Fibroblast of lung (primary cell): ENCODE results near the gene DLK2. TPM values are rescaled to one million over a fixed set of nuclear protein-coding genes. Genes with fewer than 3 reads are reported as not detected.
"Not testable (repeated sequence)": the region's sequence is repeated elsewhere in the genome, so short reads cannot be mapped to it uniquely, and the experiment has no call there.

Experiments
- DNase-seq, 2 donors: peaks; one replicate each; pipeline versions ENCODE4 v3.0.0 to v3.0.0-alpha.2; 2010; ENCODE audit warnings: low read depth in 2 of 2
- H2AFZ ChIP-seq: 2 replicates; pipeline ENCODE4 v1.5.1; 2012; ENCODE audit warnings: low read length, control low read depth, inconsistent platforms
- H3K27ac ChIP-seq: 2 replicates; pipeline ENCODE4 v1.5.1; 2011; ENCODE audit warnings: low read length, control low read depth; ENCODE audit not compliant: insufficient read depth
- H3K27me3 ChIP-seq: 2 replicates; pipeline ENCODE4 v1.5.1; 2011; ENCODE audit warnings: mild to moderate bottlenecking, low read length; ENCODE audit not compliant: control insufficient read depth, insufficient read depth
- H3K36me3 ChIP-seq: 2 replicates; pipeline ENCODE4 v1.5.1; 2011; ENCODE audit warnings: low read length; ENCODE audit not compliant: control insufficient read depth, insufficient read depth
- H3K4me1 ChIP-seq: 2 replicates; pipeline ENCODE4 v1.5.1; 2011; ENCODE audit warnings: low read length; ENCODE audit not compliant: control insufficient read depth, insufficient read depth; ENCODE audit errors: extremely low read depth
- H3K4me2 ChIP-seq: 2 replicates; pipeline ENCODE4 v1.5.1; 2011; ENCODE audit warnings: low read length, control low read depth; ENCODE audit not compliant: insufficient read depth; ENCODE audit errors: extremely low read depth
- H3K4me3 ChIP-seq, 4 experiments: fragments of 200-600 bp in 1 of 4; sonication (generic) in 1 of 4; replicated peaks in 1 of 4; 2 replicates each; pipeline ENCODE4 v1.5.1; 2011 to 2016; ENCODE audit warnings: low read length in 4 of 4, low read depth in 3 of 4, mild to moderate bottlenecking in 3 of 4, control low read depth in 2 of 4, inconsistent platforms in 1 of 4, mixed read lengths in 1 of 4; ENCODE audit not compliant: insufficient read depth in 1 of 4; ENCODE audit errors: control extremely low read depth in 1 of 4
- H3K79me2 ChIP-seq: 2 replicates; pipeline ENCODE4 v1.5.1; 2012; ENCODE audit warnings: mild to moderate bottlenecking, low read length, inconsistent platforms; ENCODE audit not compliant: control insufficient read depth, insufficient read depth
- H3K9ac ChIP-seq: 2 replicates; pipeline ENCODE4 v1.5.1; 2011; ENCODE audit warnings: mild to moderate bottlenecking, low read length, control low read depth; ENCODE audit not compliant: insufficient read depth
- H3K9me3 ChIP-seq: 2 replicates; pipeline ENCODE4 v1.5.1; 2012; ENCODE audit warnings: low read depth, low read length; ENCODE audit not compliant: control insufficient read depth, insufficient read depth
- H4K20me1 ChIP-seq: 2 replicates; pipeline ENCODE4 v1.5.1; 2011; ENCODE audit warnings: low read length; ENCODE audit not compliant: control insufficient read depth, insufficient read depth; ENCODE audit errors: extremely low read depth
- EZH2 ChIP-seq: IDR thresholded peaks from 2 replicates; pipeline ENCODE4 v1.5.1; 2012; ENCODE audit warnings: low read length, control low read depth, mild to moderate bottlenecking; ENCODE audit errors: missing control alignments
- polyA plus RNA-seq, 2 donors: library from polyadenylated mRNA; depleted of rRNA in 1 of 2; stranded (reverse) in 1 of 2; unstranded in 1 of 2; fragments of >200 nt; gene quantifications; 2 replicates each; pipeline ENCODE4 v1.2.1, GENCODE V29; 2011 to 2012; ENCODE audit warnings: missing spikeins in 1 of 2
- total RNA-seq: library from RNA; depleted of rRNA; stranded (reverse); fragments of >200 nt; gene quantifications from 2 replicates; pipeline ENCODE4 v1.2.1, GENCODE V29; 2014
- TF ChIP-seq, protein P1 (sequence below), 2 donors: IDR thresholded peaks in 1 of 2; conservative IDR thresholded peaks in 1 of 2; 1 replicate in 1 of 2; 2 replicates in 1 of 2; pipeline ENCODE4 v1.5.1; 2011 to 2012; ENCODE audit warnings: low read length in 2 of 2, control low read depth in 1 of 2, inconsistent platforms in 1 of 2, low read depth in 1 of 2, mild to moderate bottlenecking in 1 of 2

Gene DLK2
- total and polyA plus RNA-seq, 2 donors (not counting 1 experiment from before 2014, with no cell fraction given) = 0.17 to 0.23 TPM

DNA sequence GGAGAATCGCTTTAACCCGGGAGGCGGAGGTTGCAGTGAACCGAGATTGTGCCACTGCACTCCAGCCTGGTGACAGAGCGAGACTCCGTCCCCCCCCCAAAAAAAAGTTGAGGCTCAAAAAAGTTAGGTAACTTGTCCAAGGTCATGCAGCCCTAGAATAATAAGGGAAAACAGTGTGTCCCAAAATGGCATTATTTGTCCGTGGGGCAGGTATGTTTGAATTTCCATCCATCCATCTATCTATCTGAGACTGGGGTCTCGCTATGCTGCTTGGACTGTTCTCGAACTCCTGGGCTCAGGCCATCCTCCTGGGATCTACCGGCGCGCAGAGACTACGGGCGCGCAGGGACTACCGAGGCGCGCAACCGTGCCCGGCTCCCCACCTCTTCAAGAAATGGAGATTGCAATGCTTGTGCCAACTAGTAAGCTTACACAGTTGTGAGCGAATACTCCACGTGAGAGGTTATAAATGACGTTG, 28.4 kb downstream of the DLK2 start:
- Histone ChIP-seq H2AFZ (peak overlapping the region; percentile 54), H3K27ac (peak overlapping the region; percentile 86), H4K20me1 (no peaks in the 10 kb centered on the region), H3K27me3 (no peaks in the 10 kb centered on the region), H3K9ac (no peak overlapping the region), H3K9me3 (no peaks in the 10 kb centered on the region), H3K36me3 (peaks cover under 1% of the 10 kb centered on the region), H3K79me2 (peaks cover 17% of the 10 kb centered on the region), H3K4me2 (peak overlapping the region; percentile 4), H3K4me1 (peaks cover 3% of the 10 kb centered on the region), H3K4me3 (peak overlapping the region; percentile 93 to 99 (median 96))
- TF ChIP-seq EZH2 = no peak
- TF ChIP-seq, protein P1, sequence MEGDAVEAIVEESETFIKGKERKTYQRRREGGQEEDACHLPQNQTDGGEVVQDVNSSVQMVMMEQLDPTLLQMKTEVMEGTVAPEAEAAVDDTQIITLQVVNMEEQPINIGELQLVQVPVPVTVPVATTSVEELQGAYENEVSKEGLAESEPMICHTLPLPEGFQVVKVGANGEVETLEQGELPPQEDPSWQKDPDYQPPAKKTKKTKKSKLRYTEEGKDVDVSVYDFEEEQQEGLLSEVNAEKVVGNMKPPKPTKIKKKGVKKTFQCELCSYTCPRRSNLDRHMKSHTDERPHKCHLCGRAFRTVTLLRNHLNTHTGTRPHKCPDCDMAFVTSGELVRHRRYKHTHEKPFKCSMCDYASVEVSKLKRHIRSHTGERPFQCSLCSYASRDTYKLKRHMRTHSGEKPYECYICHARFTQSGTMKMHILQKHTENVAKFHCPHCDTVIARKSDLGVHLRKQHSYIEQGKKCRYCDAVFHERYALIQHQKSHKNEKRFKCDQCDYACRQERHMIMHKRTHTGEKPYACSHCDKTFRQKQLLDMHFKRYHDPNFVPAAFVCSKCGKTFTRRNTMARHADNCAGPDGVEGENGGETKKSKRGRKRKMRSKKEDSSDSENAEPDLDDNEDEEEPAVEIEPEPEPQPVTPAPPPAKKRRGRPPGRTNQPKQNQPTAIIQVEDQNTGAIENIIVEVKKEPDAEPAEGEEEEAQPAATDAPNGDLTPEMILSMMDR (conservative IDR thresholded peaks at IDR 0.05 in 1 of 2, IDR thresholded peaks at IDR 0.05 in 1 of 2; ENCODE audit: low read depth in 1 of 2, low read length in 2 of 2) = no peak
- DNase-seq = no peak

DNA sequence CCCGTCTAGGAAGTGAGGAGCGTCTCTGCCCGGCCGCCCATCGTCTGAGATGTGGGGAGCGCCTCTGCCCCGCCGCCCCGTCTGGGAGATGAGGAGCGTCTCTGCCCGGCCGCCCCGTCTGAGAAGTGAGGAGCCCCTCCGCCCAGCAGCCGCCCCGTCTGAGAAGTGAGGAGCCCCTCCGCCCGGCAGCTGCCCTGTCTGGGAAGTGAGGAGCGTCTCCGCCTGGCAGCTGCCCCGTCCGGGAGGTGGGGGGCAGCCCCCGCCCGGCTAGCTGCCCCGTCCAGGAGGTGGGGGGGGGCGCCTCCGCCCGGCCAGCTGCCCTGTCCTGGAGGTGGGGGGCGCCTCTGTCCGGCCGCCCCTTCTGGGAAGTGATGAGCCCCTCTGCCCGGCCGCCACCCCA, 30.3 kb downstream of the DLK2 start:
- not testable (repeated sequence) for DNase-seq, H2AFZ ChIP-seq, H4K20me1 ChIP-seq, H3K36me3 ChIP-seq, H3K27ac ChIP-seq, H3K4me3 ChIP-seq, H3K4me2 ChIP-seq, H3K9ac ChIP-seq, H3K27me3 ChIP-seq, H3K4me1 ChIP-seq, H3K9me3 ChIP-seq
- H3K79me2 ChIP-seq = peaks cover 15% of the 10 kb centered on the region

DNA sequence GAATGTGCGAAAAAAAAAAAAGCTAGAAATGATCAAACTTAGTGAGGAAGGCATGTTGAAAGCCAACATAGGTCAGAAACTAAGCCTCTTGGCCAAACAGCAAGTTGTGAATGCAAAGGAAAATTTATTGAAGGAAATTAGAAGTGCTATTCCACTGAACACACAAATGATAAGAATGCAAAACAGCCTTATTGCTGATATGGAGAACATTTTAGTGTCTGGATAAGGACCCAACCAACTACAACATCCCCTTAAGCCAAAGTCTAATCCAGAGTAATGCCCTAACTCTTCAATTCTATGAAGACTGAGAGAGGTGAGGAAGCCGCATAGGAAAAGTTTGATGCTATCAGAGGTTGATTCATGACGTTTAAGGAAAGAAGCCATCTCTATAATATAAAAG, 33.5 kb downstream of the DLK2 start:
- Histone ChIP-seq H2AFZ (no peak overlapping the region), H4K20me1 (no peaks in the 10 kb centered on the region), H3K9ac (no peak overlapping the region), H3K36me3 (no peaks in the 10 kb centered on the region), H3K4me2 (no peak overlapping the region), H3K27me3 (peaks cover 4% of the 10 kb centered on the region), H3K9me3 (no peaks in the 10 kb centered on the region), H3K4me3 (no peak overlapping the region), H3K4me1 (no peaks in the 10 kb centered on the region), H3K27ac (no peak overlapping the region), H3K79me2 (no peaks in the 10 kb centered on the region)
- TF ChIP-seq, protein P1 (conservative IDR thresholded peaks at IDR 0.05 in 1 of 2, IDR thresholded peaks at IDR 0.05 in 1 of 2; ENCODE audit: low read depth in 1 of 2, low read length in 2 of 2) = no peak
- no peak for TF ChIP-seq EZH2
- DNase-seq = no peak
